Lower leg skin (tissue), 3 donors: ENCODE results near the gene ZBTB32.

Experiments used
- POLR2A ChIP-seq, 2 donors: fragments of 450-650 bp; IDR thresholded peaks; one replicate each; pipeline ENCODE4 v1.6.1; 2016 to 2017; ENCODE audit warnings: antibody characterized with exemption in 2 of 2, mild to moderate bottlenecking in 1 of 2, moderate library complexity in 1 of 2
- TF ChIP-seq, protein P1 (sequence below), 3 donors: fragments of 450-650 bp; IDR thresholded peaks; one replicate each; pipeline ENCODE4 v1.5.1; 2016; ENCODE audit warnings: antibody characterized with exemption in 3 of 3, mild to moderate bottlenecking in 3 of 3, moderate library complexity in 2 of 3

DNA sequence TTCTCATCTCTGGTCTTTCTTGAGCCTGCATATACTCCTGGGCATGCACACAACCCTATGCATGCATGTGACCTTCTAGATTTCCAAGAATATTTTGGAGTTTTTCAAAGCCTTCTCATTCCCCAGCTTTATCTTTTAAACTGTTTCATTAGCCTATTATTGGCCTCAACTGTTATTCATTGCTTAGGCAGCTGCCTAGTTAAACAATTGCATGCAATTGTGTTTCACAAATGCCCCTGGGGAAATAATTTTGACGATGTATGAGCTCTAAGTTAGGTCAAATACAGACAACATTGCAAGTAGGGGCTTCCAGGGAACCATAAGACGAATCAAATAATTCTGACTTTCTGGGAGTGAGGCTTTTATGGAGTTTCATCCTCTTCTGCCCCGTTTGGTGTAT lies 40.4 kb upstream of the ZBTB32 start:
- TF ChIP-seq POLR2A (IDR thresholded peaks at IDR 0.05), result no peak
- TF ChIP-seq, protein P1, sequence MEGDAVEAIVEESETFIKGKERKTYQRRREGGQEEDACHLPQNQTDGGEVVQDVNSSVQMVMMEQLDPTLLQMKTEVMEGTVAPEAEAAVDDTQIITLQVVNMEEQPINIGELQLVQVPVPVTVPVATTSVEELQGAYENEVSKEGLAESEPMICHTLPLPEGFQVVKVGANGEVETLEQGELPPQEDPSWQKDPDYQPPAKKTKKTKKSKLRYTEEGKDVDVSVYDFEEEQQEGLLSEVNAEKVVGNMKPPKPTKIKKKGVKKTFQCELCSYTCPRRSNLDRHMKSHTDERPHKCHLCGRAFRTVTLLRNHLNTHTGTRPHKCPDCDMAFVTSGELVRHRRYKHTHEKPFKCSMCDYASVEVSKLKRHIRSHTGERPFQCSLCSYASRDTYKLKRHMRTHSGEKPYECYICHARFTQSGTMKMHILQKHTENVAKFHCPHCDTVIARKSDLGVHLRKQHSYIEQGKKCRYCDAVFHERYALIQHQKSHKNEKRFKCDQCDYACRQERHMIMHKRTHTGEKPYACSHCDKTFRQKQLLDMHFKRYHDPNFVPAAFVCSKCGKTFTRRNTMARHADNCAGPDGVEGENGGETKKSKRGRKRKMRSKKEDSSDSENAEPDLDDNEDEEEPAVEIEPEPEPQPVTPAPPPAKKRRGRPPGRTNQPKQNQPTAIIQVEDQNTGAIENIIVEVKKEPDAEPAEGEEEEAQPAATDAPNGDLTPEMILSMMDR (IDR thresholded peaks at IDR 0.05), result no peak
